ENCODE data around the gene HORMAD2.

DNA sequence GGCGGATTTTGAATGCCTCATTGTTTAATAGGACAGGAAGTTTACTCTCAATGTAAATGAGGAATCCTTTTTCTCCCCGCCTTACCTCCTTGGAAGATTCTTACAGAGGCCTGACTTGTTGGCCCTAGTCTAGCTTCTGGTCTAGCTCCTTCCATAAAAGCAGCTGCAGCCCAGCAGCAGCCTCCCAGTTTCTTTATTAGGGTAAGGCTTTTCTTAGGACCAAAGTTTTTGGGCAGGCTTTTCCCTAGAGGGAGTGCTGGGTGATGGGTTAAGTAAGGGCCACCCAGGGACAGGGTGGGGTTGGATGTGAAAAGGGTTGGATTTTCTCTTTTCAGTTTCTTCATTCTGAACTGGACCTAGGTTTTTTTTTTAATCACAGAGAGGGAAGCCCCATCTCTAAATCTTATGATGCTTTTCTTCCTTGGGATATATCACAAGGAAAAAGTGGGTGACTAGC, 116.6 kb downstream of the HORMAD2 start:
- TF ChIP-seq ZBTB21 (tag by site-specific recombination; IDR thresholded peaks at IDR 0.05) = no peak
- no peak for TF ChIP-seq ZNF768 (tag by site-specific recombination; IDR thresholded peaks at IDR 0.05)
- TF ChIP-seq KLF7 (tag by site-specific recombination; IDR thresholded peaks at IDR 0.05; ENCODE audit: borderline replicate concordance) = no peak
- TF ChIP-seq ZNF24 (tag by site-specific recombination; IDR thresholded peaks at IDR 0.05) = no peak
- TF ChIP-seq, protein P1, sequence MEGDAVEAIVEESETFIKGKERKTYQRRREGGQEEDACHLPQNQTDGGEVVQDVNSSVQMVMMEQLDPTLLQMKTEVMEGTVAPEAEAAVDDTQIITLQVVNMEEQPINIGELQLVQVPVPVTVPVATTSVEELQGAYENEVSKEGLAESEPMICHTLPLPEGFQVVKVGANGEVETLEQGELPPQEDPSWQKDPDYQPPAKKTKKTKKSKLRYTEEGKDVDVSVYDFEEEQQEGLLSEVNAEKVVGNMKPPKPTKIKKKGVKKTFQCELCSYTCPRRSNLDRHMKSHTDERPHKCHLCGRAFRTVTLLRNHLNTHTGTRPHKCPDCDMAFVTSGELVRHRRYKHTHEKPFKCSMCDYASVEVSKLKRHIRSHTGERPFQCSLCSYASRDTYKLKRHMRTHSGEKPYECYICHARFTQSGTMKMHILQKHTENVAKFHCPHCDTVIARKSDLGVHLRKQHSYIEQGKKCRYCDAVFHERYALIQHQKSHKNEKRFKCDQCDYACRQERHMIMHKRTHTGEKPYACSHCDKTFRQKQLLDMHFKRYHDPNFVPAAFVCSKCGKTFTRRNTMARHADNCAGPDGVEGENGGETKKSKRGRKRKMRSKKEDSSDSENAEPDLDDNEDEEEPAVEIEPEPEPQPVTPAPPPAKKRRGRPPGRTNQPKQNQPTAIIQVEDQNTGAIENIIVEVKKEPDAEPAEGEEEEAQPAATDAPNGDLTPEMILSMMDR (tag by site-specific recombination; IDR thresholded peaks at IDR 0.05) = no peak
- TF ChIP-seq YY1 (tag by site-specific recombination; IDR thresholded peaks at IDR 0.05) = no peak
- TF ChIP-seq, protein P2, sequence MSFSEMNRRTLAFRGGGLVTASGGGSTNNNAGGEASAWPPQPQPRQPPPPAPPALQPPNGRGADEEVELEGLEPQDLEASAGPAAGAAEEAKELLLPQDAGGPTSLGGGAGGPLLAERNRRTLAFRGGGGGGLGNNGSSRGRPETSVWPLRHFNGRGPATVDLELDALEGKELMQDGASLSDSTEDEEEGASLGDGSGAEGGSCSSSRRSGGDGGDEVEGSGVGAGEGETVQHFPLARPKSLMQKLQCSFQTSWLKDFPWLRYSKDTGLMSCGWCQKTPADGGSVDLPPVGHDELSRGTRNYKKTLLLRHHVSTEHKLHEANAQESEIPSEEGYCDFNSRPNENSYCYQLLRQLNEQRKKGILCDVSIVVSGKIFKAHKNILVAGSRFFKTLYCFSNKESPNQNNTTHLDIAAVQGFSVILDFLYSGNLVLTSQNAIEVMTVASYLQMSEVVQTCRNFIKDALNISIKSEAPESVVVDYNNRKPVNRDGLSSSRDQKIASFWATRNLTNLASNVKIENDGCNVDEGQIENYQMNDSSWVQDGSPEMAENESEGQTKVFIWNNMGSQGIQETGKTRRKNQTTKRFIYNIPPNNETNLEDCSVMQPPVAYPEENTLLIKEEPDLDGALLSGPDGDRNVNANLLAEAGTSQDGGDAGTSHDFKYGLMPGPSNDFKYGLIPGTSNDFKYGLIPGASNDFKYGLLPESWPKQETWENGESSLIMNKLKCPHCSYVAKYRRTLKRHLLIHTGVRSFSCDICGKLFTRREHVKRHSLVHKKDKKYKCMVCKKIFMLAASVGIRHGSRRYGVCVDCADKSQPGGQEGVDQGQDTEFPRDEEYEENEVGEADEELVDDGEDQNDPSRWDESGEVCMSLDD (tag by site-specific recombination; IDR thresholded peaks at IDR 0.05) = no peak
- TF ChIP-seq ZNF391 (tag by site-specific recombination; IDR thresholded peaks at IDR 0.05; ENCODE audit: borderline replicate concordance, low read depth) = no peak
- no peak for TF ChIP-seq ZNF521 (tag by site-specific recombination; IDR thresholded peaks at IDR 0.05)
- TF ChIP-seq HOXA7 (CRISPR knock-in tag; IDR thresholded peaks at IDR 0.05; ENCODE audit: borderline replicate concordance) = no peak
- TF ChIP-seq ZNF324 (tag by site-specific recombination; IDR thresholded peaks at IDR 0.05) = no peak
